GM20000 (cell line): Measurements from ENCODE around the gene ADAMTS3.

Source experiments
- DNase-seq: peaks from one replicate; pipeline ENCODE4 v3.0.0; 2012; ENCODE audit warnings: low spot score
- CTCF ChIP-seq: IDR thresholded peaks from 2 replicates; pipeline ENCODE4 v1.5.1; 2012; ENCODE audit warnings: mild to moderate bottlenecking, control low read depth; ENCODE audit errors: extremely low read depth, missing control alignments

The ADAMTS3 gene

DNA sequence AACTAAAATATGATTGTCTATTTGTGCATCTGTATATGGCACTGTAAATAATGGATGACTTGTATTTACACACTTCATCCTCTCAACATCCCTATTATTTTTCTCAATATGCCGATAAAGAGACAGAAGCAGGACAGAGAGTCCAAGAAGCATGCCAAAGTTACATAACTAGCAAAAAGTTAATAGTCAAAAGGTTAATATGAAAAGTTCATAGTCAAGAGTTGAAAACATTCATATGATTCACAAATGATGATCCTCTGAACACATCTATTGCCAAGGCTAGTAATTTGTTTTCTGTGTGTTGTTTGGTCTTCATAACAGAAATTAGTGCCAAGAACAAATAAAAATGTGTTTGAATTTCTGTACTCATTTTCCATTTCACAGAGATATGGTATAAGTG lies 231.0 kb downstream of the ADAMTS3 start:
- DNase-seq = peak; percentile 7
- no peak for TF ChIP-seq CTCF

GRCh38 chr4:72330381-72330780 lies 238.6 kb downstream of the ADAMTS3 start:
- no peak for DNase-seq
- TF ChIP-seq CTCF = no peak

DNA sequence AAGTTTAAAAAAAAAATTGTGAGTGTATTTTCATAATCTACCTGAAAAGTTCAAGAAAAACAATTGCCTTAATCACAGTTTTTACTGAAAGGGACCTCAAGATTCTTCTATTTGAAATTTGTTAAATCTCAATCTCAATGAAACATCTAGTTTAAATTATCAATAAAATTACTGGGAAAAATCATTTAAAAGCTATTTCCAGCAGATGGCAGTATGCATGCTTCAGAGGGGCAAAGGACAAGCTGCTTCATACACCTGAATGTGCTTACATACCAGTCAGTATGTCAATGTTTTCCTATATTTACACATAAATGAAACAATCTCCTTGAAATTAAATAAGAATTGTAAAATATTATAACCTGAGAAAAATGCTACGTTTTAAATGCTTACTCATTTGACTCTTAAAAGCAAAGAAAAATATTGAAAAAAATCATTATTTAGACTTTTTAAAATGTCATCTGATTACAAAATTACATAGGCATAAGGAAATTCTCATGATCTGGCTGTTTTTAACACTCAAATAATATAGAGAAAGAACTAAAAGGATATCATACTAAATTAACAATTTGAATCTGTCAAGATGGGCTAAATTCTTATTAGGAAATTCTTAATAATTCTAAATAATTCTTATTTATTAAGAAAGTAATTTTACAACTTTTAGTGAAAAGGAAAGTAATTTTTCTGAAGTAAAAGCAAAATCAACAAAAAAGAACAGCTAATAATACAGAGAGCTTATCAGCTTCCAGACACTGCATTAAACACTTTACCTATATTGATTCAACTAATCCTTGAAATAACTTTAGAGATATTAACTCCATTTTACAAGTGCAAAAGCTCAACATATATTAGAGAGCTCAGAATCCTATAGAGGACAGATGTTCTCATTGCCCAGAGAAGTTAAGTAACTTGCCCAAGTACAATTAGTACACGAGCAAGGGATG lies 242.1 kb downstream of the ADAMTS3 start:
- peak; percentile 15 for TF ChIP-seq CTCF
- peak; percentile 6 for DNase-seq

DNA sequence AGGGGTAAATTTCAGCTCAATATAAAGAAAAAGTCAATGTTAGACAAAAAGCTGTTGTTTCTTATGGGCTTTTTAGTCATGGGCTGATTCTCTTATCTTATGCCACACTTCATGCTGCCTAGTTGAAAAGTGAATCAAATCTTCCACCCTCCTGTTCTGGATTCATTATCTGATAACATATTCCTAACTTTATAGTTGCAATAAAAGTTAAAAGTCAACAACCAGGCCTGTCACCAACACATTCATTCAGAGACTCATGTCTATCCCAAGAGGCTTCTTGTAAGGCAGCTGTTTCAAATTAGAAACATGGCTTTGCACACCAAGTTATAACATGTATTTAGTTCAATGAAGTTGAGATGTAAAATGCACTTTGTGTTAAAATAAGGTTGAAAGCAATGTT lies 243.8 kb downstream of the ADAMTS3 start:
- TF ChIP-seq CTCF = no peak
- DNase-seq = no peak

DNA sequence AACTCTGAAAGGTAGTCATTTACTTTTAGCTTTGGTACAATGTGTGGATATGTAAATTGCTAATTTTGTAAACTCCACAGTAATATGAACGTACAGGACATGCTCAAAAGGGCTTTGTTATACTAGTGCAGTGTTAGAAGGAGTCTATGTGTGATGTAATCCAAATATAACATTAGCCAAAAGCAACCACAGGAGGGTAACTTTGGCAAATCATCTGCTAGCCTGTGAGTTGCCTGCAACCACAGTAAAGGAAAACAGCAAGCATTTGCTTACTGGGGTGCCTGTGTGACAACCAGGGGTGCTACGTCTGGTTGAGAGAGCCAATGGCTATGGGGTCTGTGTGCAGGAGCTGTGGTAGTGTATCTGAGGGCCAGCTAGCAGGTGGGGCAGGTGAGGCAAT lies 245.8 kb downstream of the ADAMTS3 start:
- no peak for DNase-seq
- no peak for TF ChIP-seq CTCF

- TF ChIP-seq CTCF = no peak
- no peak for DNase-seq
Observed at GRCh38 chr4:72320223-72320948, 248.6 kb downstream of the ADAMTS3 start.

GRCh38 chr4:72319601-72320021 lies 249.4 kb downstream of the ADAMTS3 start:
- no peak for DNase-seq
- no peak for TF ChIP-seq CTCF
